T-helper 1 cell treated with Interleukin-12 subunit alpha and Interleukin-12 subunit beta and Interleukin-4 antibody, amounts not matched to agents 30 ng/mL and 1 ng/mL, for 36 hours (primary cell): Measurements from ENCODE around the gene GPANK1. TPM values are rescaled to one million over a fixed set of nuclear protein-coding genes. Genes with fewer than 3 reads are reported as not detected.

Experiments
- intact Hi-C: fragments of 100-400 bp; cut with micrococcal nuclease; formaldehyde crosslinking; loops from one replicate; pipeline ENCODE4 v1.15.1; 2024
- total RNA-seq: library from RNA; stranded (reverse); gene quantifications from 2 replicates; pipeline ENCODE4 v1.2.3, GENCODE V29; 2022

Gene GPANK1
- total RNA-seq, 1 donor from 2014 or later, result 29.3 TPM

DNA sequence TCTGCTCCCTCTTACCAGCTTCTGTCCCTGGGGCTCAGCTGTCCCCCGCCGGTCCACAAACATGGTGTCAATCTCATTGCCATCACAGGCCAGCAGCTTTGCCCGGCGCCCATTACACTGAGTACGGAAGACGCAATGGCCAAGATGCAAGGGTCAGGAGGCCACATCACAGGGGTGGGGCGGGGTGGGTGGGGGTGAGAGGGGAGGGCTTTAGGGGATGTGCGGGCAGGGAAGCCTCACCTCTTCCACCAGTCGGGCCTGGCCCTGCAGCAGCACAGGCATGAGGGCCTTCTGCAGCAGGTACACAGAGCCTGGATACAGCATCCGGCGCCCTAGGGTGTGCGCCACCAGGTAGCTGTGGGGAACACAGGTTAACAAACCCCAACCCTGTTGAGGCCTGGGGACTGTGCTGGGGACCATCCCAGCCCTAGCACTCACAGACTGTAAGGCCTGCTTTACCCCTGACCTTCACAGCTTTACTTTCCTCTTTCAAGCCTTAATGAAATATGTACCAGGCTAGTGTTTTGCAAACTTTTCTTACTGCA lies 26.8 kb upstream of the GPANK1 start:
- intact Hi-C loops, result no loop called here

DNA sequence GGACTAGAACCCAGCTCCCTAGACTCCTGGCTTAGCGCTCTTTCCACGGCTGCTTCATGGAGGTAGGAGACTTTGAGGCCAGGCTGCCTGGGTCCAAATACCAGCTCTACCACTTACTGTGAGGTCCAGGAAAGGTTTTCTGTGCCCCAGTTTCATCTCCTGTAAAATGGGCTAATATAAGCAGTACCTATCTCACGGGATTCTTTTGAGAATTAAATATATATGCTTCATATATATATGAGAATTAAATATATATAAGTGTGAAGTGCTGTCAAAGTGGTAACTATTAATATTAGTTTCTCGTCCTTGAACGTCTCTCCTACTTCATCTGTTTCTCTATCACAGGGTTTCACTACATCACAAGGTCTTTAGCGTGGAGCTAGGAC lies 26.3 kb upstream of the GPANK1 start:
- intact Hi-C loops, result no loop called here

DNA sequence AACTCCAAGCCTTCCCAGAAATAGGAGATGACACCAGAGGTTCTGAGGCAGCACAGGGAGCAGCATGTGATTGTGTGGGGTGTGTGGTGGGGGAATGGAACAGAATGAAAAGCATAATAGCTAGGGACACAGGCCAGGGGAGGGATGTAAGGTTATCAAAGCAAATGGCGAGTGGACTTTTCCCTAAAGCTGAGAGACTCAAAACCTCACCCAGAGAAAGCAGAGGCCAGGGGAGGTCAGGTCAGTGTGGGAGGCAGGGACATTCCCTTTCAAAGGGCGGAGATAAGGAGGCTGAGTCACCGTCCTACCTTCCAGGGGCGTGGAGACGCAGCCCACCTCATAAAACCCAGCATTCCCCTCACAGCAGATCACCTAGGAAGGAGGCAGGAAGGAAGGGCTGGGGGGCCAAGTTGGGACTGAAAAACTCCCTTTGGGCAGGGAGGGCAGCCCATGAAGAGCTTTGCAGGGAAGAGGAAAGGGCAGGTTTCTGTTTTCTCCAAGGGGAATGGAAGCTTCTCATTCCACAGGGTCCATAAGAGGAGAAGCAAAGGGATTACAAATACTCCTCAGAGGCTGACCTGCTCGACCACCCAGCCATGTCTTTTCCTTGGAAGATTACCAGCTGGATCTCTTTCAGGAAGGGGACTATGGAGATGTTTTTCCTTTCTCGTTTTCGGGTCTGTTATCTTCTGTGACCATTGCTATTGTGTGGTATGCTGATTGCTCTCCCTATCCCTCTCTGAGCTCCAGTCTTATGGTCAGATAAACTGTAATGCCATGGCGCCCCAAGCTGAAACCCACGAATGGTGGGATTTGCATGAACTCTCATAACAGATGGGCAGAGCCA lies 25.7 kb upstream of the GPANK1 start:
- intact Hi-C loops, result no loop called here

GRCh38 chr6:31689249-31690110 lies 24.7 kb upstream of the GPANK1 start:
- intact Hi-C loops, result no loop called here

DNA sequence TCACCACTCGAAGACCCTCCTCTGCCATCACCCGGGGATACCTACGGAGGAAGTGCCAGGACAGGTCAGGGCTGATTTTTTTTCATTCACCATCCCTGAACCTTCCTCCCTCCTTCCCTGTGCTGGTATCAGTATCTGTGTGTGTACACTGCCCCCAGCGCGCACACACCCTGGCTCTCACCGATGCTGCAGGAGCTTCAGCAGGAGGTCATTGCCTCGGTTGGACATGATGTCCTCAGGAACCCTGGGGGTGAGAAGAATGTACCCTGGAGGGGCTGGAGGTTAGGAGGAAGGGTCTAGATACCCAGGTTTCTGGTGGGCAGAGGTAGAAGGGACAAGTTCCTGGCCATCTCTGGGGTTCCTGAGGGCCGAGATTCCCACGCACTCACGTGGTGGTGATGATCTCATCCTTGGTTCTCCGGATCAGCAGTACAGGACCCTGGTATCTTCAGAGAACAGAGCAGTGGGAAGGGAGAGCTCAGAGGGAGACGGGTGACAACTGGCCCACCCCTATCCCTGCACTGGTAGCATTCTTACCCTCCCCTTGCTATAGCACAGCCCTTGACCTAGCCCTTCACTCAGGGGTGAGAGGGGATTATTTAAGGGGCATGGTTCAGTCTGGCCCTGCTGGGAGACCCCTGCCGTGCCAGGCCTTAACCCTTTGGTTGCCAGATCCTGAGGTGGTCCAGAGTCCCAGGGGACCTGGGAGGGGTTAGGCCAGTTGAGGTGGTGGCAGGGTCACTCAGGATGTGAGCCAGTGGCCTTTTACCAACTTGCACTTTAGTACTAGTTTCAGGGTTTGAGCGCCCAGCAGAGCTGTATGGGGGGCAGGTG lies 23.3 kb upstream of the GPANK1 start:
- intact Hi-C loops, result no loop called here

- intact Hi-C loops, result no loop called here
Observed at GRCh38 chr6:31687321-31687720, 22.5 kb upstream of the GPANK1 start.

GRCh38 chr6:31686483-31686882 lies 21.7 kb upstream of the GPANK1 start:
- intact Hi-C loops, result no loop called here

DNA sequence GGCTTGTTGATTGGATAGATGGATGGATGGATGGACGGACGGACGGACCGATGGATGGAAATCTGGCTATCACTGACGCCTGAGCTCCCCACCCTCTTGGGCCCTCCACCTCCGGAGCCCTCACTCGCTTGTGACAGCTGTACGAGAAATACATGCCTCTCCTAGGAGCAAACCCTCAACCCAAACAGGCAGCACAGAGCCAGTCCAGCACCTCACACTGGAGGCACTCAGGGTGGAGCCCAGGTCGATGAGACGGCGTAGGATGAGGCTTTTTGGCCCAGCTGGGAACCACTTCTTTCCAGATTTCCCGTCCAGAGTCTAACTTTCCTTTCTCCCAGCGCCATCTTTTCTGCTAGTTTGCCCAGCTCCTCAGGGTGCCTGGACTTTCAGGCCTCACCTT lies 18.8 kb upstream of the GPANK1 start:
- intact Hi-C loops, result no loop called here

- intact Hi-C loops, result loop anchor here (1.0 kb wide), 2 partner anchors 21 to 88 kb away; no protein-coding TSS in a partner anchor
Observed at GRCh38 chr6:31681135-31681671, 16.4 kb upstream of the GPANK1 start.

GRCh38 chr6:31680226-31681134 lies 15.7 kb upstream of the GPANK1 start, which contains the start of gene LY6G5C:
TSS of gene LY6G5C (minus strand) at chr6:31681067. CDS start at chr6:31680373, 694 bp downstream.
- intact Hi-C loops, result loop anchor here (1.0 kb wide), 6 partner anchors 15 to 183 kb away; partner anchors contain the start of gene DDAH2

- intact Hi-C loops, result no loop called here
Observed at GRCh38 chr6:31677955-31678354, 13.2 kb upstream of the GPANK1 start.

GRCh38 chr6:31676904-31677303 lies 12.1 kb upstream of the GPANK1 start:
- intact Hi-C loops, result no loop called here

- intact Hi-C loops, result no loop called here
Observed at GRCh38 chr6:31676322-31676903, 11.6 kb upstream of the GPANK1 start.

- intact Hi-C loops, result loop anchor here (5.0 to 10.0 kb wide), 5 partner anchors 508 to 1745 kb away; partner anchors contain the start of genes ABCF1, AGPAT1, CUTA and MDC1
Observed at GRCh38 chr6:31669676-31670075, 4.9 kb upstream of the GPANK1 start, which contains the start of gene LY6G5B. TSS of gene LY6G5B (plus strand) at chr6:31669976. CDS start at chr6:31670951, 975 bp downstream.

DNA sequence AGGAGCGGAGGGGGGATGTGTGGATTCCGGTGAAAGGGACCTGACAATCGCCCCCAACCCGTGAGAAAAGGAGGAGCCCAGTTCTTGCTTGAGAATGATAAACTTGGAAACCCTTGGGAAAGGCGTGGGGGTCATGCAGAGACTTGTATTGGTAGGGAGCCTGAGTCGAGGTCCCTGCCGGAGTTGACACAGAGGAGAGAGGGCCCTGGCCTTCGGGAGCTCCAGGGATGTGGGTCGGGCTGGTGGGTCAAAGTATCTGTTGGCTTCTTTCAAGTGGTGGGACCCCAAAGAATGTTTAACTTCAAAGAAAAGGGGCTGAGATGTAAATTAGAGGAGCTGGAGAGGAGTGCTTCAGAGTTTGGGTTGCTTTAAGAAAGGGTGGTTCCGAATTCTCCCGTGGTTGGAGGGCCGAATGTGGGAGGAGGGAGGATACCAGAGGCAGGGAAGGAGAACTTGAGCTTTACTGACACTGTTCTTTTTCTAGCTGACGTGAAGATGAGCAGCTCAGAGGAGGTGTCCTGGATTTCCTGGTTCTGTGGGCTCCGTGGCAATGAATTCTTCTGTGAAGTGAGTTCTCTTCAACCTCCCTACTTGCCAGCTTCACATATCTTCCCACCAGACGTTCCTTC lies 1.7 kb upstream of the GPANK1 start:
- intact Hi-C loops, result loop anchor here (5.0 to 10.0 kb wide), 5 partner anchors 511 to 1748 kb away; partner anchors contain the start of genes ABCF1, AGPAT1, CUTA and MDC1

GRCh38 chr6:31665501-31666336 lies 922 bp upstream of the GPANK1 start, which contains the start of gene CSNK2B:
TSS of gene CSNK2B (plus strand) at chr6:31666080. CDS start at chr6:31666832, 752 bp downstream.
- intact Hi-C loops, result loop anchor here (1.0 to 10.0 kb wide), 20 partner anchors 13 to 1749 kb away; partner anchors contain the start of genes ABCF1, ABHD16A, AGPAT1 and ATF6B
